GM21737 (cell line): Measurements from ENCODE around the gene TMEM132C.

Experiments used
- ATAC-seq: cut with Tn5 transposase; IDR thresholded peaks from one replicate; pipeline ENCODE4 v1.9.1; 2021; ENCODE audit warnings: mild to moderate bottlenecking, moderate library complexity; ENCODE audit not compliant: unreplicated experiment

Gene TMEM132C

DNA sequence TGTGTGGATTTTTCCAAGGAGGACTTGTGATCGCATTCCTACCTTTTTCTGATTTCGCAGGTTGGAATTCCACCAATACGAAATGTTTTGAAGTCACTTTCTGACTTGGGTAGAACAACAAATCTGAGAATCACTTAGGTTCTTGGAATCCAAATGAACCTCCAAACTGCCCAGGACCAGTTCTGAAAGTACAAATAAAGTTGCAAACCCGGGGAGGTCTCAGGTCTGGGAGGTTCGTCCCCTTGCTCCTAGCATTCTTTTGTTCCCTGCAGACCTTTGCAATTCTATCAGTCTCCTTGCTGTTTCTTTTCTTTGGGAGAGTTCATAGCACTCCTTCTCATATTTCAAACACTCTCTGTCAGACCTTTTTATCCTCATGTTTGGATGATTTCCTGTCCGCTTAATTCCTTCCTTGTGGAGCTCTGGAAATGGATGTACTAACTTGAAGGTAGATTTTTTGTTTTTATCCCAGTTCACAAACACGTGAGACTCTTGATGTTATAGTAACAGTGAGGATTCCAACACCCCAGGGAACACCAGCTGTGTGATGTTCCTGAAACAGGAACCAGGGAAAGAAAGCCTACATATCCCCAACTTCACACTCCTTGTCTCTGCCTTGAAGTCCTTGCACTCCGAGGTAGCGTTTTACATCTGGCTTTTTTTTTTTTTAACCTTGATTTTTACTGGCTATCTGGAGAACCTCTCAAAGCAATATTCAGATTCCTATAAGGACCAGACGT lies 70.6 kb downstream of the TMEM132C start:
- ATAC-seq, result no peak

DNA sequence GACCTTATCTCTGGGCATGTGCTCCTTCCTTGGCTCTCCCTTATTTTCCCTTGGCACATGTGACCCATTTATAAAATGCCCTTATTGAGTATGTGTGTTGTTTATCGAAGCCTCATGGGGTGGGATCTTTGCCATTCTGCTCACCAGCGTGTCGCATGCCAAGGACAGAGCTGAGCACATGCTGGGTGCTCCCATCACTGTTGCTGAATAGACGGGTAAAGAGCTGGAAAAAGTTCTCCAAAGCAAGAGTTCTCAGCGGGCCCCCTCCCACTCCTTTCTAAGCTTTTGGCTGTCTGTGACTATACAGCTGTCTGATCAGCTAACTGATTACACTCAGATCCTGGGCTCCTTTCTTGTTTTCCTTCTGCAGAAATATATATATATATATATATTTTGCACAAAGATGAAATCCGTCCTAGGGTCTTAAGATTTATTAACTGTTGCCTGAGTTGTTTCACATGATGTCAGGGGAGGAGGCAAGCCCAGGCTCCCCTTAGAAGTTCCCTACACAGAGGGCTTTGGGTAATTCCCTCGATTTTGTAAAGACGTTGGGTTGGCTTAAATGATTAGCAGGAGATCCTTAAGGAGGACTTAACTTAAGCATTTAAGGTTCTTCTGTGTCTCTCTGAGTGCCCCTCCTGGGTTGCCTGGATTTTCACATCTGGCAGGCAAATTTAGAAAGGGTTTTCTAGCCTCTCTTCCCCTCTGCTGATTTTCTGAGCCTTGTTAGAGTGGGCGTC lies 71.6 kb downstream of the TMEM132C start:
- no peak for ATAC-seq

DNA sequence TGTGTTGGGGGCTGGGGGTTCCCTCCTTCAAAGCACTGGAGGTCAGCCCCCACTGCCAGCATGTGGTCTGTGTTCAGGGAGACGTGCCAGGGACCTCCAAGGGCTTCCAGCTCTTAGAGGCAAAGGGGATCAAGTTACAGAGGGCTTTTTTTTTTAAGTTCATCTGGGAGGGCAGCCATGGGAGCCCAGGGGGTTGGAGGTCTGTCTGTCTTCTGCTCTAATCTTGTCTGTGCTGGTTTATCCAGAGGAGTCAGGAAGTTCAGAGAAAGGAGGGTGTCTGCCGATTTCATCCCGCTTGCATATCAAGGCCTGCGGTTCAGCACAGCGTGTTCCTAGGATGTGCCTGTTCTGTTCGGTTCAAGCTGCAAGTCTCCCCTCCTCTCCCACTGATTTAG lies 72.2 kb downstream of the TMEM132C start:
- ATAC-seq, result no peak

DNA sequence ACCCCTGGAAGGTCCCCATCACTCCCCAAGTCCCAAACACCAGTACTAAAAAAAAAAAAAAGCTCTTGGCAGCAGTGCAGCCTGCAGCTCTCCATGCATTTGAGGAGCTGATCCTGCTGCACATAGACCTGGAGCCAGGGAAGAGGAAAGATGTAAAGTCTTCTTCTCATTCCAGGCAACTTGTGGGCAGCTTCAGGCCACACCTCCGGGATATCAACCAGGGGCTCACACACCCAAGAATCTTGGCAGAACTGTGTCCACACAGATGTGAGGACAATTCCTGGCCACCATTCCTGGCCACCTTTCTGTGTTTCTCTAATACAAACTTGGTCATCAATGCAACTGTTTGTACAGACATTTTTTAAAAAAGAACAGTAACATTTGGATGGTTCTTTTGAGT lies 72.7 kb downstream of the TMEM132C start:
- ATAC-seq, result no peak

DNA sequence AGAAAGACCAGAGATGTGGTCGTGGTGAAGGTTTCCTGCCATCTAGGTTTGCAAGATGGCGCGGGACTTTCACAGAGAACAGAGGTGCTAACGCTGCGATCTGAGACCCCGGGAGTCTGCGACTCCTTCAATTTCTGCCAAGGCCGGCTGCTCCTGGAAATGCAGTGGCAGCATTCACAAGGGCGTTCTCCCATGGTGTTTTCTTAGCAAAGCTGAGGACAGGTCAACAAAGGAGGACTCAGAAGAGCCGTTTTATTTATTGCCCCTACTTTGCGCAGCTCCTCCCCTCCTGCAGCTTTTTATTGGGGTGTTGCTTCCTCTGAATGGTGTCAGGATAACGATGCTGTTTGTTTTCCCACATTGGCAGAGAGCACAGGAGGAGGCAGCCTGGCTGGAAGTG lies 86.3 kb downstream of the TMEM132C start:
- ATAC-seq, result no peak

DNA sequence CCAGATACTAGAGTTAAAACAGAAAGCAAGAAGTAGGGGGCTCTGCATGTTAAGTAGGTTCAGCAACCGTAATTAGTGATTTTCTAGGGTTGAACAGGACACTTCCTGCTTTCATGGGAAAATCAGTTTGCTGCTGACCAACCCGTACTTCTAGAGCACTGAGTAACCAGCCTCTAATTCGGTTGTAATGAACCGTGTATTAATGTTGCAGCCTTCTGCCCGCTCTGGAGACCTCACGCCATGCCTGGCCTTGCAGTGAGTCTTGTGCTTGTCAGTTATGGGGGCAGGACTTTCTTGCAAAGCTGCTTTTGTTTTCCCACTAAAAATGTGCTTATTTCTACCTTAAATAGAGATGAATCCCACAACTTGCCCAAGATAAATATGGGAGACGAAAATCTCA lies 89.6 kb downstream of the TMEM132C start:
- no peak for ATAC-seq

DNA sequence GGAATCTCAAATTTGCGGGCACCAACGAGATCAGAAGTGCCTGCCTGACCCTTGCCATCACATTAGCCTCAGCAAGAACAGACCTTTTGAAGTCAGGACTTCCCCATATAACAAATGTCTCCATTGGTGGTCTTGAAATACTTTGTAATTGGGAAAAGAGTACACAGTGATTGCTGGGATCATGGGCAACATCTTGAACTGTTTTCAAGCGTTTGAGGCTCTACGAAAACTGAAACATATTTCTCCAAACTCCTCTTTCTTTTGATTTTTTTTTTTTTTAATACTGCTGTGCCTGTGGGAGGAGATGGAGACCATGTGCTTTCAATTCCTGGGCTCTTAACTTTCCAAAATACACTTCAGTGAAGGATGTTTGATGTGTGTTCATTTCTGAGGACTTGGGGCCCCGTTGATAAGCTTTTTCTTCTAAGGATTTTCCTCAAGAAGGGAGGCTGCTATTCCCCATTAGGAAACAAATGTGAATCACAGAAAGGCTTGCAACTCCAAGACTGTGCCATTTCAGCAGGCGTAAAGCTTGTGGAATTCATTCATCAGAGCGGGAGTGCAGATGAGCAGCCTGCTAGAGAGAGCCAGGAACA lies 94.5 kb downstream of the TMEM132C start:
- ATAC-seq, result no peak

DNA sequence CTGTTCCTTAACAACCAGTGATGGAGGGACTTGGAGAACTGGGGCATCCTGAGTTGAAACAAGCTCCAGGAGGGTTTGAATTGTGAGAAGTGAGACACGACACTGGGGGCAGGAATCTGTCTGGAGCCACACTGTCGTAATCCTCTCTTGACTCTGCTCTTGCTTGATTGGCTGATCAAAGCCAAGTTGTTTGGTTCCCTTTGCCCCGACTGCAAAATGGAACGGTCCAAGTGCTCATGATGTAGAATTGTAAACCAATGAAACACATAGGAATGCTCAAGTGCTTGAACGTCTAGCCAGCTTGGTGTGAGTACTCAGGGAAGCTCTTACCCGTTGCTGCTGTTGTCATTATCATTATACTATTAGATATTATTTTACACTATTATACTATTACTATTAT lies 98.1 kb downstream of the TMEM132C start:
- ATAC-seq, result no peak

DNA sequence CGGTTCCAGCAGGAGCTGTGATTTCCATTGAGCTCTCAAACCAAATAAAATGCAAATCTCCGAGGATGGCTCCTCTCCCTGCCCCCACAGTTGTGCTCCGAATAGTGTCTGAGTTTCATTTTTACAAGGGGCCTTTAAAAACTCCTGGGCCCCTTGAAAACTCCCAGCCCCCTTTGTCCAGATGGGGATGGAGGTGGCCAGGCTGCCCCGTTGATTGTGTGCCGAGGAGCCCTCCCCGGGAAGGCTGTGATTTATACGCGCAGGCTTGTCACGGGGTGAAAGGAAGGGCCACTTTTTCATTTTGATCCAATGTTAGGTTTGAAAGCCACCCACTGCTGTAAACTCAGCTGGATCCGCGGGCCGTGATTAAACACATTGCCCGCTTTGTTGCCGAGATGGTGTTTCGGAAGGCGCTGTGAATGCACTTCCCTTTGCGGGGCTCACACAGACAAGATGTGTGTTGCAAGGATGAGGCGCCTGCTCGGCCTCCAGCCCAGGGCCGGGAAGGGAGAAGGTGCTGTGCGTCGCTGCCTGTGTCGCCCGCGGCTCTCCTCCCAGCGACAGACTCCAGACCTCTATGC lies 98.8 kb downstream of the TMEM132C start:
- ATAC-seq, result no peak

DNA sequence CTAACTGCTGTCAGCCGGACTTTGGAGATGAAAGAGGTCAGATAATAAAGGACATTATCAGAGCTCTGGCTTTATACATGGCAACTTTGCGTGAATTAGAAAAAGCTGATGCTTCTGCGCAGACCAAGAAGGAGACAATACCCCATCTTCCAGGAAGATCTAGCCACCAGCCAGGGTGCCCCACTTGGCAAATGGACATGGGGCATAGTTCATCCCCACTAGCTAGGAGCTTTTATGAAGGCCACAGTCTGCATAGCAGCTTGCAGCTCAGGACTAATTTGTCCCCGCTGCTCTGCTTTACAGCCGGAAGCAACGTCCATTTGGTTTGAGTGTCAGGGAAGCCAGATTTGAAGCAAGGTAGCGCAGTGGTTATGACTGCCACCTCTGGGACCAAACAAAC lies 101.0 kb downstream of the TMEM132C start:
- no peak for ATAC-seq

DNA sequence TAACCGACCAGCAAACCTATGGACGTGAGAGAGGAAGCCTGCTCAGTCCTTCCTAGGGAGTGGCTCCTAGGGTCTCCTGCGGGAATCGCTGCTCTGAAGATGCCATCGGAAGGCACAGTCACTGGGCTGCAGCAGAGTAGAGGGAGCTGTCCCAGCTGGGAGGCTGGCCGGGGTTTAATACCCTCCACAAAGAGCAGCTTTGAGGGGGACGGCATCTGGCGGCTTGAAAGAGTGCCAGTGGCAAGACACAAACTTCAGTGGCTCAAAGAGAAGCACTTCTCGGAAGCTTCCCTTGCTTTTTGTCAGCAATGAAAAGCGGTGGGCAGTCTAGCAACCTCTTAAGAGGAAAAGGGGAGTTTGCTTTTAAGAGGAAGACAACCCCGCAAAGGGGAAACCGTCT lies 114.6 kb downstream of the TMEM132C start:
- ATAC-seq, result no peak

DNA sequence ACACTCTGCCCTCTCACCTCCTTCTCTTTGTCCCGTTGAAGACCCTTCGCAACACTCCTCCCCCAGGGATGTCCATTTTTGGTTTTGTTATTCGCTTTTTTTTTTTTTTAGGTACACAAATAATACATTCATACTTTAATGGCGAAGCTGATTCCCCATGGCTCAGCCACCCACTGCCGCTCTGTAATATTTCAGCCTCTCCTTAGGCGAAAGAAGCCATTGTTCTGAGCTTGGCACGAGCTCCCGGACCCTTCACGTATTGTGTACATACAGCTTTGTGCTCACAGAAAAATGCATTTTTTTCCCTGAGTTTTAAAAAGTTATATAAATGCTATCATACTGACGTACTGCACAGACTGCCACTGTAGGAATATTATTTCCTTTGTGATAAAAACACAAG lies 115.0 kb downstream of the TMEM132C start:
- ATAC-seq, result no peak

DNA sequence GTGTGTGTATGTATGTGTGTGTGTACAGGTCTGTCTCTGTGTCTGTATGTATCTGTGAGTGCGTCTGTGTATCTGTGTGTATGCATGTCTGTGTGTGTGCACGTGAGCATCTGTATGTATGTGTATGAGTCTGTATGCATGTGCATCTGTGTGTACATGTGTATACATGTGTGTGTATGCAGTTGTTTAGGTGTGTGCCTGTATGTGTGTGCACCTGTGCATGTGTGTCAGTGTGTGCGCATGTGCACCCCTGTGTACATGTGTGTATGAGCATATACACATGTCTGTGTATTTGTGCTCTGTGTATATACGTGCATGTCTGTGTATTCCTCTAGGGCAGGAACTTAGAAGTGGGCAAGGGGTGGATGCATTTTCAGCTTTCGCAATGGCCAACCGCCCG lies 116.0 kb downstream of the TMEM132C start:
- no peak for ATAC-seq

DNA sequence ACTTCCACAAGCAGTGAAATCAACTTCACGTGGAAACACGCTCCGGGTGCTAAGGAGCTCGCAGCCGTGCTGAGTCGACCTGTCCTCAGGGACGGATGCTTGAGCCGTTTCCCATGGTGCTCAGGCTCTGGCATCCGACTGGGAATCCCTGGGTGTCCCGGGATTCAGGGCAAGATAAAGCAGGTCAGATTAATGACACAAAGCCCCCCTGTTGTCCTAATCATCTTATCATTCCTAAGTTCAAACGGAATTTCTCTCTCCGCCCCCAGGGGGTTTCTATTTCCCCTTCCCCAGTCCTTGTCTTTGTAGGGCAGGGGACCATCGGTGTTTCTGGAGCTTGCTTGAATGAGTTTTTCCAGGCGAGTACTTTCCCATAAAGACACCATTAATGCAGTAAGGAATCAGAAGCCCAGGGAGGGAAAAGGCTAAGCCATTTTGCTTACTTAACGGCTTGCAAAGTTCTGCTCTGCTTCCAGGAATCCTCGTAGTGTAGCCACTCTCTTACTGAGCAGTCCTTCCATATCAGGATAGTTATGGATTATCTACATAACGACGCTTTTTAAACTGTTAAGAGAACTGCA lies 116.5 kb downstream of the TMEM132C start:
- no peak for ATAC-seq

DNA sequence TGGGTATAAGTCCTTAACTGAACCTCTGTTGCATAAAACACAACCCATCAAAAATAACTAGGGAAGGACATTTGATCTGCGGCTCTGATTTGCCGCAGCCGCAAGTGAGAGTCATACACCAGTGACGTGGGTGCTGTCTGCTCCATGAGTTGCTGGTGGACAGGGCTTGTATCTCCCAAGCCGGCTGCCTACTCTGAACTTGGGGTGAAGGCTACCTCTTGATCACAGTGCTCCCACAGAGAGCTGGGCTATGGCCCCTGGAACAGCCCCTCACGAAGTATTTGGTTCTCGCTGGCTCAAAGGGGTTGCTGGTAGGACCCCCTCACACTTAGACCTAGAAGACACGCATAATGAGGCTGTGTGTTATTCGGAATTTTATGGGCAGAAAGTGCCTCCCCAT lies 118.8 kb downstream of the TMEM132C start:
- ATAC-seq, result no peak

DNA sequence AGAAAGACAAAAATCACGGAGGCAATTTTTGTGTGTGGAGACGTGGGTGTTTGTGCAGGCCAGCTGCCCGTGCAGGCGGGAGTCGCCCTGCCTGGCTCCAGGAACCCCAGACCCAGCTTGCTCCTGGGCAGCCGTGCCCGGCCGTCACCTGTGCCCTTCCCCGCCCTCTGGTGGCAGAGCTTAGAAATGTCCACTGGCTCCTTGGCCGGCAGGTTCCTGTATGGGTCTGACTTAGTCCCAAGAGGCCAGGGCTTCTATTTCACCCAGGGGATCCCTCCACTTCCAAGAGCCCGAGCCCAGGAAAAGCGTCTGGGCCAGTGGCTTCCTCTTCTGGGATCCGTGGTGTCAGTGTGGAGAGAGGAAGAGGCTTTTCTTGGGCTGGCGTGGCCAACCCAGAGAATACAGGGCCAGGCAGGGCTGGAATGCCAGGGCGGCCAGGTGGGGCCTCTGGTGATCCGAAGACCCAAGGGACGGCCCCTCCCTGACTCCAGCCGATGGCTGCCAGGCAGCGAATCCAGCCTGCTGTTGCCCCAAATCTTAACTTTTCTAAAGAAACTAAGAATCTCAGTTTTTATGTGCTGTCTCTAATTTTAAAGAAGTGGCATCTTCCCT lies 120.9 kb downstream of the TMEM132C start:
- no peak for ATAC-seq

DNA sequence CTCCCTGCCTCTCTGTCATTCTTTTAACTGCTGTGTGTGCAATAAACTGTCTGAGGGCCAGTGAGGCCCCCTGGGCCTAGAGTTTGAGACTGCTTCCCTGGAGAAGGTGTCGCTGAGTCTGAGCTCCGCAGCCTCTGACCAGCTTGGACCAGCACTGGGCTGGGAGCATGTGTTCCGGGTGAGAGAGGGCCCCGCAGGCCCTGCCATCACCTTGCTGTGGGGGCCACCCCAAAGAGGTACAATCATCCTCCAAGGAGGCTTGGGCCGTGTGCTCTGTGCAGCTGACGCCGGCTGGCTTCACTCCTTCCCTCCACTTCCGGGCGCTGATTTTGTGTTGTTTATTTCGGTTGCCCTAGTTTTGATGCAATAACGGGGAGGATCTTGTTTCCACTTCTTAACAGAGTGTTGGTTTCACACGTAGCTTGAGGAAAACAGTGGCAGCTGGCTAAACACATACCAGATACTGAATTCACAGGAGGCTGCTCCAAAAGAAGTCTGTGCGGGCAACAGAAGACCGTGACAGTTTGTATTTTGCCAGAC lies 121.6 kb downstream of the TMEM132C start:
- ATAC-seq, result no peak

DNA sequence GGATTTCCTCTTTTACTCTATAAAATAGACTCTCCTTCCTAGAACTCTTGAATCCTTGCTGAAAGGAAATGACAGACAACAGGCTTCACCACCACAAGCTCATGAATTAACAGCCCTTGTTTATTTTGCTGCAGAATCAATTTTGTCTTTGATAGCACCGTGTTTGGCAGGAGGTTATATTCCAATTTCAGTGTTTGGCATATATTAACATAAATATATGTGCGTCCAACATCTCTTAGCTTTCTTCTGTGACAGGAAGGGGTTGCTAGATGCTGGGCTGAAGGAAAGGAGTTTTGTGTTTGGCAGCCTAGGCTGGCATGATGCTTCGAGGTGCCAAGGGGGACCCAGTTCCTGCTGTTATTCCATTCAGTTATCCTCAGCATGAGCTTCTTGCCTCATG lies 126.4 kb downstream of the TMEM132C start:
- ATAC-seq, result no peak

DNA sequence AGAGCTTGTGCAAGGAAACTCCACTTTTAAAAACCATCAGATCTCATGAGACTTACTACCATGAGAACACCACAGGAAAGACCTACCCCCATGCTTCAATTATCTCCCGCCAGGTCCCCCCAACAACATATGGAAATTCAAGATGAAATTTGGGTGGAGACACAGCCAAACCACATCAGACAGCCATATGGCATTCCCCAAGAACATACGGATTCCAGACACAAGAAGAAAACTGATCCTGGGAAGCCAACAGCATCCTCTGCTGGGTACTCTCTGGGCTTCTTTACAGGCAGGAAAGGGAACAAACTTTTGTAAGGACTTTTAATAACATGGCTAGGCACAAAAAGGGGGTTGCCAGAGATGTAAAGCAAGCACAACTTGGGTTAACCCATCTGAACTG lies 127.2 kb downstream of the TMEM132C start:
- no peak for ATAC-seq

DNA sequence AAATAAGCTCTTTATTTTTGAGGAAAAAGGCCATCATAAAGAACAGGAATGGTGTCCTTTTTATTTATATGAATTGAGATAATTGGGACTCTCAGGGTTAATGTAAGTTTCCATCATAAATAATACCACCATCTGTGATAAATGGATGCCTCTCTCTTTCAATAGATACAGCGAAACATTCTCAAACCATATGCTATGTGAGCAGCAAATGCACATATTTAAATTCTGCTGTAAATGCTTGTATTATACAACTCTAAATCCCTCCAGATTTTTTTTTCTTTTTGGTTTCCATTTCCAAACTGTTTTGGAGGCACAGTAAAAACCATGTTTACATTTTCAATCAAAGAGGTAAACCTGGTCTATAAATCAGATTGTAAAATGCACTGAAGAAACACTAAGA lies 132.3 kb downstream of the TMEM132C start:
- no peak for ATAC-seq
